ENCODE results near the gene SLC38A3.
A peak's percentile ranks its signal among the peaks of the same experiment; 100 is the strongest.

SLC38A3 gene

DNA sequence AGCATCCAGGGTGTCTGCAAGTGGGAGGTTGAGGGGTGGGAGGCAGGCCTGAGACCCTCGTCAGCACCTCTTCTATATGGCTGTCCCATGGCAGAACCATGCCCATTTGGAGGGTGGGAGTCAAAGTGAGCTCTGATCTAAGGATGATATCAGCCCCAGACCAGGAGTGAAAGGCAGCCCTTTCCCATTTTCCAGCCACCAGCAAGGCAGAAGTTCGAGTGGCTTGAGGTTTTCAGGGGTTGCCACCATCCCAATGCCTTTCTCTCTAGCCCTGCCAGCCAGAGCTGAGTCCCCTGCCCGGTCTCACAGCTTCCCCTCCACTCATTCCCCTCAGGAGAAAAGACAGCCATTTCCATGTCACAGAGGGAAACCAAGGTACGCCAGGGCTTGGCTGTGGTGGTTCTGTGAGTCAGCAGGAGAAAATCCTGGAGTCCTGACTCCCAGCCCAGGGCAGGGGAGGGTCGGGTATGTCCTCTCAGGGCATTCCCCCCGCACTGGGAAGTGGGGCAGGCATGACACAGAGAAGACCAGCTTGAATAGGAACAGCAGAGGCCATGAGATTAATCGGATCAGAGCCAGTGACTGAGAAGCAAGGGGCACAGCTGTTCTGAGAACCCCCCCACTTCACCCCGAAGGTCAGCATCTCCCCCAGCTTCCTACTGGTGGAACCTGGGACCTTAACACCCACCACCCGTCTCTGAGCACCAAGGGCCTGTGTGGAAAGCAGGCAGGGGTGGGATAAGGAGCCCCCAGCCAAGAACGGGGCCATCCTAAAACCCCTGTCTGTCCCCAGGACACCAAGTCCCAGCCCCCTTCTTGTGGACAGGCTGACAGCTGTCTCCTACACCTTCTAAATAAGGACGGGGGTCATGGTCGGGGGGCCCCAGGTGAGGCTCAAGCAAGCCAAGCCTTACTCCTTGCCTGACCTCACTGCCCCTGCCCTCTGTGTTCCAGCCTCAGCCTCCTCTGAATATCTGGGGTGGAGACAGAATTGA is 965 bp upstream of the SLC38A3 start:
- no peak overlapping the region for H3K27ac ChIP-seq (ENCODE audit: poor library complexity, severe bottlenecking)
- H3K4me3 ChIP-seq (ENCODE audit: severe bottlenecking) = no peak overlapping the region
- H3K4me1 ChIP-seq (ENCODE audit: insufficient read depth, poor library complexity, severe bottlenecking) = no peaks in the 10 kb centered on the region
- H3K36me3 ChIP-seq (ENCODE audit: low read depth) = no peaks in the 10 kb centered on the region
- TF ChIP-seq, protein P1, sequence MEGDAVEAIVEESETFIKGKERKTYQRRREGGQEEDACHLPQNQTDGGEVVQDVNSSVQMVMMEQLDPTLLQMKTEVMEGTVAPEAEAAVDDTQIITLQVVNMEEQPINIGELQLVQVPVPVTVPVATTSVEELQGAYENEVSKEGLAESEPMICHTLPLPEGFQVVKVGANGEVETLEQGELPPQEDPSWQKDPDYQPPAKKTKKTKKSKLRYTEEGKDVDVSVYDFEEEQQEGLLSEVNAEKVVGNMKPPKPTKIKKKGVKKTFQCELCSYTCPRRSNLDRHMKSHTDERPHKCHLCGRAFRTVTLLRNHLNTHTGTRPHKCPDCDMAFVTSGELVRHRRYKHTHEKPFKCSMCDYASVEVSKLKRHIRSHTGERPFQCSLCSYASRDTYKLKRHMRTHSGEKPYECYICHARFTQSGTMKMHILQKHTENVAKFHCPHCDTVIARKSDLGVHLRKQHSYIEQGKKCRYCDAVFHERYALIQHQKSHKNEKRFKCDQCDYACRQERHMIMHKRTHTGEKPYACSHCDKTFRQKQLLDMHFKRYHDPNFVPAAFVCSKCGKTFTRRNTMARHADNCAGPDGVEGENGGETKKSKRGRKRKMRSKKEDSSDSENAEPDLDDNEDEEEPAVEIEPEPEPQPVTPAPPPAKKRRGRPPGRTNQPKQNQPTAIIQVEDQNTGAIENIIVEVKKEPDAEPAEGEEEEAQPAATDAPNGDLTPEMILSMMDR (IDR thresholded peaks at IDR 0.05; ENCODE audit: poor library complexity, severe bottlenecking) = no peak
- peaks cover 27% of the 10 kb centered on the region for H3K27me3 ChIP-seq (ENCODE audit: insufficient read depth, poor library complexity, severe bottlenecking)
- DNase-seq (ENCODE audit: low spot score) (no peak), ATAC-seq (ENCODE audit: low read depth) (no peak)
- no peaks in the 10 kb centered on the region for H3K9me3 ChIP-seq (ENCODE audit: severe bottlenecking)

DNA sequence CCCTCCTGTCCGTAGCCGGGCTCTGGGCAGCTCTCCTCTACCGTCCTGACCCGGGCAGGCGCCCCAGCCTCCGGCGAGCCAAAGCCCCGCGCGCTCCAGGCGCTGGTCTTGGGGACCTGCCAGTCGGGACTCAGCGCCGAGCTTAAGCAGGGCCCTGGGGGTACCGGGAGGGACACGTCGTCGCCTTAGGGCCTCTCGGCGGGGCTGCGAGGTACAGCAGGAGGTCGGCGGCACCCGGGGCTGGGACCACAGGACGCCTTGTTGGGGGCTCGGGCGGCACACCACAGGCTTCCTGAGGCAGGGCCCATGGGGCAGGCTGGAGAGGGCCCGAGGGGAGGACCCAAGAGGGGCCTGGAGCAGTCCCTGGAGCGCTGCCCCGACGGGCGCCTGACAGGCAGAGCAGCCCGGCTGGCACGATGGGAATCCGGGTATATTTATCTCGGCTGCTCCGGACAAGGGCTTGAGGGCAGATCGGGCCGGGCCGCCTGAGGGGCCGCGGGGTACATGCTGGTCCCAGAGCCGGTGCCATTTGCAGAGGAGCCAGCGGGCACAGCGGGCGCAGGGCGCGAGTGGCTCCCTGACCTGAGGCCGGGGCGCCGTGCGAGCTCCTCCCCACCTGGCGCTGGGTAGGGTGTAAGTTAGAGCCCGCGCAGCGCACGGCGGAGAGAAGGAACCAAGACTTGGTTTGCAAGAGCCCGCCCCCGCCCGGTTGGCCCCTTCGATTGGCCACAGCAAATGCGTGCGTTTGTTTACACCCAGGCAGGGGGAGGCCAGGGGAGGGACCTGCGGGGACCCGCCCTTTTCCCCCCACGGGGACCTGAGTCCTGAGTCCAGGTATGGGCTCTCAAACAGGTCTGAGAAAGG is 574 bp downstream of the SLC38A3 start:
- ATAC-seq (ENCODE audit: low read depth) (peak; percentile 41), DNase-seq (ENCODE audit: low spot score) (no peak)
- no peaks in the 10 kb centered on the region for H3K36me3 ChIP-seq (ENCODE audit: low read depth)
- no peaks in the 10 kb centered on the region for H3K4me1 ChIP-seq (ENCODE audit: insufficient read depth, poor library complexity, severe bottlenecking)
- no peaks in the 10 kb centered on the region for H3K9me3 ChIP-seq (ENCODE audit: severe bottlenecking)
- TF ChIP-seq, protein P1 (IDR thresholded peaks at IDR 0.05; ENCODE audit: poor library complexity, severe bottlenecking) = no peak
- peaks cover 27% of the 10 kb centered on the region for H3K27me3 ChIP-seq (ENCODE audit: insufficient read depth, poor library complexity, severe bottlenecking)
- peak overlapping the region; percentile 26 for H3K4me3 ChIP-seq (ENCODE audit: severe bottlenecking)
- no peak overlapping the region for H3K27ac ChIP-seq (ENCODE audit: poor library complexity, severe bottlenecking)

DNA sequence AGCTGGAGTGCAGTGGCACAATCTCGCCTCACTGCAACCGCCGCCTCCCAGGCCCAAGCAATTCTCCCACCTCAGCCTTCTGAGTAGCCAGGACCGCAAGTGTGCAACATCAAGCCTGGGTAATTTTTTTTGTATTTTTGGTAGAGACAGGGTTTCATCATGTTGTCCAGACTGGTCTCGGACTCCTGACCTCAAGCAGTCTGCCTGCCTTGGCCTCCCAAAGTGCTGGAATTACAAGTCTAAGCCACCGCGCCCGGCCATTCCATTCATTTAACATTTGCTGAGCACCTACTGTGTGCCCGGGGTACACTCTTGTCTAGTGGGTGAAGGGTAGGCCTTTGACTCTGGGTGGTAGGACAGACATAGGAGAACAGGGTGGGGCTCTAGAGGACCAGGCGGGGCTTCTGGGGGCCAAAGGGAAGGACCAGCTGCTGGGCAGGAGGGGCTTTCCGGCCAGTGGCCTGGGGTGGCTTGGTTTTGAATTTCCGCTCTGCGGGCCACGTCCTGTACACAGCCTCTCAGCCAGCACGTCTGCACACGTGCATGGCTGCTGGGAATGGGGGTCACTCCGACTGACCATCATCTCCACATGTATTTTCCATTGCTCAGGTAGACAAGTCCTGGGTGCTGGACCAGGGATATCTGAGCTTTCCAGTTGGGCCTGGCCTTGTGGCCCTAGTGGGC is 2.4 kb downstream of the SLC38A3 start:
- DNase-seq (ENCODE audit: low spot score) = no peak
- no peaks in the 10 kb centered on the region for H3K9me3 ChIP-seq (ENCODE audit: severe bottlenecking)
- no peak for ATAC-seq (ENCODE audit: low read depth)
- no peaks in the 10 kb centered on the region for H3K4me1 ChIP-seq (ENCODE audit: insufficient read depth, poor library complexity, severe bottlenecking)
- no peak overlapping the region for H3K27ac ChIP-seq (ENCODE audit: poor library complexity, severe bottlenecking)
- H3K4me3 ChIP-seq (ENCODE audit: severe bottlenecking) = no peak overlapping the region
- TF ChIP-seq, protein P1 (IDR thresholded peaks at IDR 0.05; ENCODE audit: poor library complexity, severe bottlenecking) = no peak
- no peaks in the 10 kb centered on the region for H3K36me3 ChIP-seq (ENCODE audit: low read depth)
- peaks cover 27% of the 10 kb centered on the region for H3K27me3 ChIP-seq (ENCODE audit: insufficient read depth, poor library complexity, severe bottlenecking)

DNA sequence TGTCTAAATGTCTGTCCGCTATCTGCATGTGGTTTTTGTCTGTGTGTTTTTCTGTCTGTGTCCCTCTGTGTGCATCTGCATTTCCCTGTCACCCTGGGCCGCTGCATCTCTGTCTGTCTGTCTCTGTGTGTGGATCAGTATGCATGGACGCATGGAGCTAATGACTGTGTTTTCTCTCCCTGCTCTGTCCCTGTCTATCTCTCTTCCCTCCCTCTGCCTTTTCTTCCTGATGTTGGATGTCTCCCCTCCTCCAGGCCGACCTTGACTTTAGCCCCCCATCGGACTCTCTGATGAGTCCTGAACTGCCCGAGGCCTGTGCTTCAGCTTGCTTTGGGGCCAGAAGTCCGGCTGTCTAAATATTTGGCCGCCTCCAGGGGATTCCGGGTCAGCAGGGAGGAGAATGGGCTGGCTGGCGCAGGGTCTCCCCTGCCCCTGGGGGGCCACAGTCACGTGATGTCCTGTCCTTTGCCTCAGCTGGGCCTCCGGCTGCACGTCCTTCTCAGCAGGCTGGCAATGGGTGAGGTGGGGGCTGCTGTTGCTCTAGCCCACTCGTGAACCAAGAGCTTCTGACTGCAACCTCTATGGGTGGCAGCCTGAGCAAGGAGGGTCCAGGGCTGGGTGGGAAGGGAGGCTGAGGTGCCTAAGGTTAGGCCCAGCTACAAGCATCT is 3.7 kb downstream of the SLC38A3 start:
- DNase-seq (ENCODE audit: low spot score) (no peak), ATAC-seq (ENCODE audit: low read depth) (no peak)
- H3K4me3 ChIP-seq (ENCODE audit: severe bottlenecking) = no peak overlapping the region
- no peak overlapping the region for H3K27ac ChIP-seq (ENCODE audit: poor library complexity, severe bottlenecking)
- H3K36me3 ChIP-seq (ENCODE audit: low read depth) = no peaks in the 10 kb centered on the region
- peaks cover 24% of the 10 kb centered on the region for H3K27me3 ChIP-seq (ENCODE audit: insufficient read depth, poor library complexity, severe bottlenecking)
- TF ChIP-seq, protein P1 (IDR thresholded peaks at IDR 0.05; ENCODE audit: poor library complexity, severe bottlenecking) = no peak
- no peaks in the 10 kb centered on the region for H3K4me1 ChIP-seq (ENCODE audit: insufficient read depth, poor library complexity, severe bottlenecking)
- no peaks in the 10 kb centered on the region for H3K9me3 ChIP-seq (ENCODE audit: severe bottlenecking)

All from RWPE2 (cell line).